ENCODE data around the gene STXBP2.

The STXBP2 gene

DNA sequence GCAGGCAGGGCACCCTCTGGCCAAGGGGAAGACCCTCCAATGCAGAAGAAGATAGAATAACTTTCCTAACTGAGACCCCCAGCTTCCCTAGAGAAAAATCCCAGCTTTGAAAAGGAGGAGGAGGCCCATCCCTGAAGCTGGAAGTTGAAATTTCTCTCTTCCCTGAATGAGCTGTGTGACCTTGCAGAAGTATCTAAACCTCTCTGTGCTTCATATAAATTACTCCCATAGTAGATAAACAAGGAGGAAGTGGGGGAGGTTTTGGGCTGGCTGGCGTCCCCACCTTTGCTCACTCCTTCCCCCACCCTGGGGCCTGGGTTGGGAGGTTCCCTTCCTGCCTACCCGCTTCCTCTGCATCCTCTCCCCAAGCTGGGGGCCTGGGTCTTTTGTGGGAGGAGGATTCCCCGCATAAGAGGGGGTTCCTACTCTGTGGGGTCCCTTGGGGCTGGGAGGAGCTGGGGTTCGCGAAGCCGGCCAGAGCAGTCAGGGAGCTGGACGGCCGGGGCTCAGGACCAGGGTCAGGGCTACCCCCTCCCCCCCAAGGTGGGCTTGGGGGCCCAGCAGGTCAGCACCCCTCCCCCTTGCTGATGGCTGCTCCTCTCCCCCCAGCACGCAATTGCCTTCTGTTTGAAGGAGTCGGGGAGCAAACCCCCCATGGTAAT, 29.6 kb upstream of the STXBP2 start:
- DNase-seq (ENCODE audit: insufficient read length, low spot score) (no peak), FAIRE-seq (no peak)

DNA sequence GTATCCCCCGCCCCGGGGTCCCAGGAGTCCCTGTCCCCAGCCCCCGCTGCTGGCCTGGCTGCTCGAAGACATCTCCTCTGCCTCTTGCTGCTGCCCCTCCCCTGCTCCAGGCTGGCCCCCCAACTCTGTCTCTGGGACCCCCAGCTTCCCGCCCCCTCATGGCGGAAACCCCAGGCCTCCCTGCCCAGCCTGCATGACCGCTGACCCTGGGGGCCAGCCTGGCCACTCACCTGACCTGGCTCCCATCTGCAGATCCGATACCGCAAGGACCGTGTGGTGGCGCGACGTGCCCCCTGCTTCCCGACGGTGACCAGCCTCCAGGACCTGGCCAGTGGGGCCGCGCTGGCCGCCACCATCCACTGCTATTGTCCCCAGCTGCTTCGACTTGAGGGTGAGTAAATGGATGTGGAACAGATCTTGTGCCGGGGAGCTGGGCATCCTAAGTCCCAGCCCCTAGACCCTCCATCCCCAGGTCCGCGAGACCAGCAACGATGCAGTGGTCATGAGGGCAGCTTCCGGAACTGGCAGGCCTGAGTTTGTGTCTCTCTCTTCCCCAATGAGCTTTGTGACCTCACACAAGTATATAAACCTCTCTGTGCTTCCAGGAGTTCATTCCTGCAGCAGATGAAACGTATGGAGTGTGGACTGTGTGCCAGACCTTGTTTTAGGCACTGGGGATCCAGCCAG, 28.9 kb upstream of the STXBP2 start:
- DNase-seq (ENCODE audit: insufficient read length, low spot score) = no peak
- no peak for FAIRE-seq
- TF ChIP-seq, protein P1, sequence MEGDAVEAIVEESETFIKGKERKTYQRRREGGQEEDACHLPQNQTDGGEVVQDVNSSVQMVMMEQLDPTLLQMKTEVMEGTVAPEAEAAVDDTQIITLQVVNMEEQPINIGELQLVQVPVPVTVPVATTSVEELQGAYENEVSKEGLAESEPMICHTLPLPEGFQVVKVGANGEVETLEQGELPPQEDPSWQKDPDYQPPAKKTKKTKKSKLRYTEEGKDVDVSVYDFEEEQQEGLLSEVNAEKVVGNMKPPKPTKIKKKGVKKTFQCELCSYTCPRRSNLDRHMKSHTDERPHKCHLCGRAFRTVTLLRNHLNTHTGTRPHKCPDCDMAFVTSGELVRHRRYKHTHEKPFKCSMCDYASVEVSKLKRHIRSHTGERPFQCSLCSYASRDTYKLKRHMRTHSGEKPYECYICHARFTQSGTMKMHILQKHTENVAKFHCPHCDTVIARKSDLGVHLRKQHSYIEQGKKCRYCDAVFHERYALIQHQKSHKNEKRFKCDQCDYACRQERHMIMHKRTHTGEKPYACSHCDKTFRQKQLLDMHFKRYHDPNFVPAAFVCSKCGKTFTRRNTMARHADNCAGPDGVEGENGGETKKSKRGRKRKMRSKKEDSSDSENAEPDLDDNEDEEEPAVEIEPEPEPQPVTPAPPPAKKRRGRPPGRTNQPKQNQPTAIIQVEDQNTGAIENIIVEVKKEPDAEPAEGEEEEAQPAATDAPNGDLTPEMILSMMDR (IDR thresholded peaks at IDR 0.05; ENCODE audit: insufficient read depth, missing control alignments) = no peak

More for the DNA sequence above, 29.6 kb upstream of the STXBP2 start:
- TF ChIP-seq, protein P1 (IDR thresholded peaks at IDR 0.05; ENCODE audit: insufficient read depth, missing control alignments) = no peak

DNA sequence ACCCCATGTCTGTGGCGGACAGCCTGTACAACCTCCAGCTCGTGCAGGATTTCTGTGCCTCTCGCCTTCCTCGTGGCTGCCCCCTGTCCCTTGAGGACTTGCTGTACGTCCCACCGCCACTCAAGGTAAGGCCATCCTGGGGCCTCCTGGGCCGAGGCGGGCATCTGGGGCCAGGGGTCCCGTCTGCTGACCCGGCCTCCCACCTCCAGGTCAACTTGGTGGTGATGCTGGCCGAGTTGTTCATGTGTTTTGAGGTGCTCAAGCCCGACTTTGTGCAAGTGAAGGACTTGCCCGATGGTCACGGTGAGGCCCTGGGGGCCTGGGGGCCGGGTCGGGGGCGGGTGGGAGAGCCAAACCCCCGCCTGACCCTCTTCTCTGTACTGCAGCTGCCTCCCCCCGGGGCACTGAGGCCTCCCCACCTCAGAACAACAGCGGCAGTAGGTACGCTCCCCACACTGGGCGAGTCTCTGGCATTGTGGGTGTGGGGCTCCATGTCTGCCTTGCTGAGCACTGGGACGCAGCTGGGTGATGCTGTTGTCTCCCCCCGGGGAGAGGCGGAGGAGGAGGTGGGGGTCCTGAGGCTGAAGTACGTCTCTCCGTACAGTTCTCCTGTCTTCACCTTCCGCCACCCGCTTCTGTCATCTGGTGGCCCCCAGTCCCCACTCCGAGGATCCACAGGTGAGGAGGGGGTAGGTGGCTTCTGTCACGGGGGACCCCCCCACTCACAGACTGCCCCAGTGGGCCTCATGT, 26.2 kb upstream of the STXBP2 start:
- DNase-seq (ENCODE audit: insufficient read length, low spot score) = no peak
- TF ChIP-seq, protein P1 (IDR thresholded peaks at IDR 0.05; ENCODE audit: insufficient read depth, missing control alignments) = no peak
- FAIRE-seq = no peak

DNA sequence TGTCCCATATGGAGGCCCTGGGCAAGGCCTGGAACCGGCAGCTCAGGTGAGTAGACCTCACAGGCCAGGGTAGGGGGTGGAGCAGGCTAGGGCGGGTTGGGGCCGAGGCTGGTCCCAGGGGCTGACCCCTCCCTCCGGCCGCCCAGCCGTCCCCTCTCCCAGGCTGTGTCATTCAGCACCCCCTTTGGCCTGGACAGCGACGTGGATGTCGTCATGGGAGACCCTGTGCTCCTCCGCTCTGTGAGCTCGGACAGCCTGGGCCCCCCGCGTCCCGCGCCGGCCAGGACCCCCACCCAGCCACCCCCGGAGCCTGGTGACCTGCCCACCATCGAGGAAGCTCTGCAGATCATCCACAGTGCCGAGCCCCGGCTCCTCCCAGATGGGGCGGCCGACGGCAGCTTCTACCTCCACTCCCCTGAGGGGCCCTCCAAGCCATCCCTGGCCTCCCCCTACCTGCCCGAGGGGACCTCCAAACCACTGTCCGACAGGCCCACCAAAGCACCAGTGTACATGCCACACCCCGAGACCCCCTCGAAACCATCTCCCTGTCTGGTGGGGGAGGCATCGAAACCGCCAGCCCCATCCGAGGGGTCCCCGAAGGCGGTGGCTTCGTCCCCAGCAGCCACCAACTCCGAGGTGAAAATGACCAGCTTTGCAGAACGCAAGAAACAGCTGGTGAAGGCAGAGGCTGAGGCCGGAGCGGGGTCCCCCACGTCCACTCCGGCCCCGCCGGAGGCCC, 25.2 kb upstream of the STXBP2 start:
- FAIRE-seq = no peak
- TF ChIP-seq, protein P1 (IDR thresholded peaks at IDR 0.05; ENCODE audit: insufficient read depth, missing control alignments) = no peak

DNA sequence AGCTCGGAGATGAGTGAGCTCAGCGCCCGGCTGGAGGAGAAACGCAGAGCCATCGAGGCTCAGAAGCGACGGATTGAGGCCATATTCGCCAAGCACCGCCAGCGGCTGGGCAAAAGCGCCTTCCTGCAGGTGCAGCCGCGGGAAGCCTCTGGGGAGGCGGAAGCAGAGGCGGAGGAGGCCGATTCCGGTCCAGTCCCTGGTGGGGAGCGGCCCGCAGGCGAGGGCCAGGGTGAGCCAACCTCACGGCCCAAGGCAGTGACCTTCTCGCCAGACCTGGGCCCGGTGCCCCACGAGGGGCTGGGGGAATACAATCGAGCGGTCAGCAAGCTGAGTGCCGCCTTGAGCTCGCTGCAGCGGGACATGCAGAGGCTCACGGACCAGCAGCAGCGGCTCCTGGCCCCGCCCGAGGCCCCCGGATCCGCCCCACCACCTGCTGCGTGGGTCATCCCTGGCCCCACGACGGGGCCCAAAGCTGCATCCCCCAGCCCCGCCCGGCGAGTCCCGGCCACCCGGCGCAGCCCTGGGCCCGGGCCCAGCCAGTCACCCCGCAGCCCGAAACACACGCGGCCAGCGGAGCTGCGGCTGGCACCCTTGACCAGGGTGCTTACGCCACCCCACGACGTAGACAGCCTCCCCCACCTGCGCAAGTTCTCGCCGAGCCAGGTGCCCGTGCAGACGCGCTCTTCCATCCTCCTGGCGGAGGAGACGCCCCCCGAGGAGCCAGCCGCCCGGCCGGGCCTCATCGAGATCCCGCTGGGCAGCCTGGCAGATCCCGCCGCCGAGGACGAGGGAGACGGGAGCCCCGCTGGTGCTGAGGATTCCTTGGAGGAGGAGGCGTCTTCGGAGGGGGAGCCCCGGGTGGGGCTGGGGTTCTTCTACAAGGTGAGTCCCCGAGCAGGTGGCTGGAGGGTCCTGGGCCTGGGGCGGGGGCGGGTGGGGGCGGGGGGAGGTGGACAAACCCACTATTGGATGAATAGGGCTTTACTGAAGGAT, 24.3 kb upstream of the STXBP2 start:
- TF ChIP-seq, protein P1 (IDR thresholded peaks at IDR 0.05; ENCODE audit: insufficient read depth, missing control alignments) = no peak
- FAIRE-seq = no peak
- DNase-seq (ENCODE audit: insufficient read length, low spot score) = no peak

More for the DNA sequence above, 25.2 kb upstream of the STXBP2 start:
- no peak for DNase-seq (ENCODE audit: insufficient read length, low spot score)

Data from D721Med (cell line).